Measurements from ENCODE around the gene NAA40.

NAA40 gene

GRCh38 chr11:63901660-63902059 is 37.1 kb upstream of the NAA40 start:
- TF ChIP-seq, protein P1, sequence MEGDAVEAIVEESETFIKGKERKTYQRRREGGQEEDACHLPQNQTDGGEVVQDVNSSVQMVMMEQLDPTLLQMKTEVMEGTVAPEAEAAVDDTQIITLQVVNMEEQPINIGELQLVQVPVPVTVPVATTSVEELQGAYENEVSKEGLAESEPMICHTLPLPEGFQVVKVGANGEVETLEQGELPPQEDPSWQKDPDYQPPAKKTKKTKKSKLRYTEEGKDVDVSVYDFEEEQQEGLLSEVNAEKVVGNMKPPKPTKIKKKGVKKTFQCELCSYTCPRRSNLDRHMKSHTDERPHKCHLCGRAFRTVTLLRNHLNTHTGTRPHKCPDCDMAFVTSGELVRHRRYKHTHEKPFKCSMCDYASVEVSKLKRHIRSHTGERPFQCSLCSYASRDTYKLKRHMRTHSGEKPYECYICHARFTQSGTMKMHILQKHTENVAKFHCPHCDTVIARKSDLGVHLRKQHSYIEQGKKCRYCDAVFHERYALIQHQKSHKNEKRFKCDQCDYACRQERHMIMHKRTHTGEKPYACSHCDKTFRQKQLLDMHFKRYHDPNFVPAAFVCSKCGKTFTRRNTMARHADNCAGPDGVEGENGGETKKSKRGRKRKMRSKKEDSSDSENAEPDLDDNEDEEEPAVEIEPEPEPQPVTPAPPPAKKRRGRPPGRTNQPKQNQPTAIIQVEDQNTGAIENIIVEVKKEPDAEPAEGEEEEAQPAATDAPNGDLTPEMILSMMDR (IDR thresholded peaks at IDR 0.05; ENCODE audit: low read depth, low read length) = peak; percentile 38
- no peak for DNase-seq (ENCODE audit: extremely low read depth, low read depth)

- DNase-seq (ENCODE audit: extremely low read depth, low read depth) = no peak
- TF ChIP-seq, protein P1 (IDR thresholded peaks at IDR 0.05; ENCODE audit: low read depth, low read length) = no peak
These were observed 34.9 kb upstream of the NAA40 start for GRCh38 chr11:63903884-63904283.

GRCh38 chr11:63904743-63905142 is 34.1 kb upstream of the NAA40 start:
- DNase-seq (ENCODE audit: extremely low read depth, low read depth) = no peak
- TF ChIP-seq, protein P1 (IDR thresholded peaks at IDR 0.05; ENCODE audit: low read depth, low read length) = no peak

- DNase-seq (ENCODE audit: extremely low read depth, low read depth) = no peak
- TF ChIP-seq, protein P1 (IDR thresholded peaks at IDR 0.05; ENCODE audit: low read depth, low read length) = no peak
These were observed 33.6 kb upstream of the NAA40 start for GRCh38 chr11:63905179-63905578.

DNA sequence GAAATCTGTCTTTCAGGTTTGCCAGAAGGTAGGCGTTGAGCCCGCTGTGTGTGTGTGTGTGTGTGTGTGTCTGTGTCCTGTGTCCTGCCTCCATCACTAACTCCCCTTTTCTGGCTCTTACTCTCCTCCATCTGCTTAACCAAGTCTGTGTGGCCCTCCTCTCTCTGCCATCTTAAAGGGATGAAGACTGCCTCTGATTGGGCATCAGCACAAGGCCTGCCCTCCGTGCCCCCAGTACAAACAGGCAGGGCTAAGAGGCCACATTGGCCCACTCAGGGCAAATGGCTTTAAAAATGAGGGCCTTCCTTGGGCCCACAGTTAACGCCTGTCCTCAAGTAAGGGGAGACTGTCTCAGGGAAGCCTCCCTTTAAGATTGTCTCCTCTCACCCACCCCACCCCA is 32.7 kb upstream of the NAA40 start:
- no peak for DNase-seq (ENCODE audit: extremely low read depth, low read depth)
- TF ChIP-seq, protein P1 (IDR thresholded peaks at IDR 0.05; ENCODE audit: low read depth, low read length) = no peak

- TF ChIP-seq, protein P1 (IDR thresholded peaks at IDR 0.05; ENCODE audit: low read depth, low read length) = peak; percentile 20
- no peak for DNase-seq (ENCODE audit: extremely low read depth, low read depth)
These were observed 32.2 kb upstream of the NAA40 start for GRCh38 chr11:63906585-63906984.

- no peak for DNase-seq (ENCODE audit: extremely low read depth, low read depth)
- TF ChIP-seq, protein P1 (IDR thresholded peaks at IDR 0.05; ENCODE audit: low read depth, low read length) = no peak
These were observed 31.7 kb upstream of the NAA40 start for GRCh38 chr11:63907063-63907462.
